Right lobe of liver (tissue), 6 donors: ENCODE results near the gene TNNT3. TPM values are rescaled to one million over a fixed set of nuclear protein-coding genes. Genes with fewer than 3 reads are reported as not detected.

Source experiments
- ATAC-seq, 4 donors: fragments of 200-7000 bp; cut with Tn5 transposase; one replicate each; pipeline ENCODE4 v1.9.1; 2020; ENCODE audit warnings: mild to moderate bottlenecking in 4 of 4, moderate library complexity in 4 of 4
- DNase-seq, 3 donors: peaks; one replicate each; pipeline ENCODE4 v3.0.0-alpha.2; 2020
- H3K27ac ChIP-seq, 3 donors: fragments of 200-600 bp; one replicate each; pipeline ENCODE4 v1.8.0; 2022
- H3K27me3 ChIP-seq, 2 donors: fragments of 200-600 bp; one replicate each; pipeline ENCODE4 v1.8.0; 2022
- H3K36me3 ChIP-seq, 4 donors: fragments of 200-600 bp; sonication (generic) in 1 of 4; one replicate each; pipeline versions ENCODE4 v1.5.1 to v1.8.0; 2017 to 2022; ENCODE audit warnings: control low read depth in 1 of 4
- H3K4me1 ChIP-seq, 4 donors: fragments of 200-600 bp; sonication (generic) in 1 of 4; one replicate each; pipeline versions ENCODE4 v1.5.1 to v1.8.0; 2017 to 2022; ENCODE audit warnings: control low read depth in 1 of 4
- H3K4me3 ChIP-seq, 3 donors: fragments of 200-600 bp; one replicate each; pipeline ENCODE4 v1.8.0; 2022
- H3K9me3 ChIP-seq, 4 donors: fragments of 200-600 bp; sonication (generic) in 1 of 4; one replicate each; pipeline versions ENCODE4 v1.5.1 to v1.8.0; 2017 to 2022; ENCODE audit warnings: control low read depth in 1 of 4
- CTCF ChIP-seq, 4 donors: fragments of 200-600 bp in 3 of 4; fragments of 450-650 bp in 1 of 4; IDR thresholded peaks; one replicate each; pipeline versions ENCODE4 v1.5.1 to v1.8.0; 2016 to 2022; ENCODE audit warnings: antibody characterized with exemption in 4 of 4, mild to moderate bottlenecking in 2 of 4
- POLR2A ChIP-seq: fragments of 450-650 bp; IDR thresholded peaks from one replicate; pipeline ENCODE4 v1.6.1; 2017; ENCODE audit warnings: antibody characterized with exemption, mild to moderate bottlenecking
- WGBS: methylation state at CpG from one replicate; pipeline ENCODE4 v1.1.6; 2018; ENCODE audit warnings: low coverage, low lambda C conversion rate; ENCODE audit not compliant: insufficient coverage; ENCODE audit errors: missing lambda C conversion rate; 5-methylcytosine and 5-hydroxymethylcytosine counted together
- intact Hi-C, 2 donors: fragments of 100-400 bp; cut with DNase I; formaldehyde crosslinking; loops; one replicate each; pipeline versions ENCODE4 v1.11.2 to v1.14.1; 2022
- total RNA-seq, 6 experiments: library from RNA; depleted of rRNA in 2 of 6; stranded (reverse); fragments of >200 nt in 2 of 6; fragmentation: NEBNext Ultra II Directional in 3 of 6; extraction: Animal tissue kit (Norgen Biotek cat#: 25700) in 3 of 6; gene quantifications; one replicate each; pipeline versions ENCODE4 v1.1.0 to v1.2.4, GENCODE V29; 2016 to 2023
- donor health status: DM: no; HTN: yes; CAD: no.
- donor health status: DM: no; HTN: no; CAD: no.
- donor health status: DM: no; HTN: no; CAD: no.
- donor health status: DM: no; HTN: yes; CAD: no.
- donor health status: DM: no; HTN: yes; CAD: no.

The TNNT3 gene
- total RNA-seq, 6 experiments from 2014 or later = 0.44 to 2.2 TPM; not detected in 4

- intact Hi-C loops = loop anchor here in 1 of 2 donors (10.0 kb wide), 1 partner anchor 268 kb away; no protein-coding TSS in a partner anchor
- H3K4me3 ChIP-seq = no peak overlapping the region
- ATAC-seq (peak in 3 of 4 donors; percentile 38 to 56 (median 49)), DNase-seq (peak; percentile 56 to 62 (median 60))
- H3K4me1 ChIP-seq = no peaks in the 10 kb centered on the region
- H3K36me3 ChIP-seq = no peaks in the 10 kb centered on the region
- no peaks in the 10 kb centered on the region for H3K9me3 ChIP-seq
- no CpG with 5 or more reads among the region's 26 CpGs for WGBS
- H3K27me3 ChIP-seq = no peaks in the 10 kb centered on the region
- no peak overlapping the region for H3K27ac ChIP-seq
- TF ChIP-seq CTCF (IDR thresholded peaks at IDR 0.05) (peak; percentile 41 to 53 (median 46)), POLR2A (no peak)
These were observed 43.0 kb upstream of the TNNT3 start for GRCh38 chr11:1876361-1877063.

GRCh38 chr11:1877211-1878136, 42.0 kb upstream of the TNNT3 start:
- Histone ChIP-seq H3K36me3 (no peaks in the 10 kb centered on the region), H3K9me3 (no peaks in the 10 kb centered on the region), H3K27ac (no peak overlapping the region), H3K27me3 (no peaks in the 10 kb centered on the region), H3K4me1 (no peaks in the 10 kb centered on the region), H3K4me3 (no peak overlapping the region)
- no peak for TF ChIP-seq POLR2A
- TF ChIP-seq CTCF (IDR thresholded peaks at IDR 0.05) = no peak
- intact Hi-C loops = loop anchor here in 1 of 2 donors (10.0 kb wide), 1 partner anchor 267 kb away; no protein-coding TSS in a partner anchor
- no peak for ATAC-seq
- 60% methylated on average over 1 of the region's 33 CpGs for WGBS
- DNase-seq = peak; percentile 21 to 48 (median 45)

GRCh38 chr11:1878137-1879031, 41.1 kb upstream of the TNNT3 start:
- no peak for ATAC-seq
- peak; percentile 13 to 52 (median 37) for DNase-seq
- Histone ChIP-seq H3K9me3 (no peaks in the 10 kb centered on the region), H3K27me3 (no peaks in the 10 kb centered on the region), H3K27ac (no peak overlapping the region), H3K36me3 (no peaks in the 10 kb centered on the region), H3K4me3 (no peak overlapping the region), H3K4me1 (no peaks in the 10 kb centered on the region)
- intact Hi-C loops = loop anchor here in 1 of 2 donors (10.0 kb wide), 1 partner anchor 266 kb away; no protein-coding TSS in a partner anchor
- 90% methylated on average over 8 of the region's 30 CpGs for WGBS
- no peak for TF ChIP-seq POLR2A
- no peak for TF ChIP-seq CTCF (IDR thresholded peaks at IDR 0.05)
